BE2C (cell line): ENCODE data around the gene ARMC9.

Source experiments
- DNase-seq: peaks from one replicate; pipeline ENCODE4 v3.0.0-alpha.2; 2020
- H3K27me3 ChIP-seq: fragments of 250-450 bp; sonication (Bioruptor Pico); 2 replicates; pipeline ENCODE4 v1.5.1; 2020; ENCODE audit warnings: mild to moderate bottlenecking
- H3K36me3 ChIP-seq: fragments of 250-450 bp; sonication (Bioruptor Pico); 2 replicates; pipeline ENCODE4 v1.5.1; 2020; ENCODE audit warnings: mild to moderate bottlenecking
- H3K4me1 ChIP-seq: fragments of 250-450 bp; sonication (Bioruptor Pico); 2 replicates; pipeline ENCODE4 v1.5.1; 2020
- H3K4me3 ChIP-seq: 2 replicates; pipeline ENCODE4 v1.5.1; 2011; ENCODE audit warnings: low read depth, low read length
- H3K9me3 ChIP-seq: fragments of 250-450 bp; sonication (Bioruptor Pico); 2 replicates; pipeline ENCODE4 v1.5.1; 2020
- CTCF ChIP-seq: IDR thresholded peaks from 2 replicates; pipeline ENCODE4 v1.5.1; 2012; ENCODE audit warnings: mild to moderate bottlenecking, low read depth, low read length

Gene ARMC9

GRCh38 chr2:231339316-231339715, 140.9 kb downstream of the ARMC9 start:
- Histone ChIP-seq H3K9me3 (no peaks in the 10 kb centered on the region), H3K4me1 (peaks cover 4% of the 10 kb centered on the region; the same call in 1 of the 2 replicates), H3K27me3 (no peaks in the 10 kb centered on the region), H3K36me3 (no peaks in the 10 kb centered on the region), H3K4me3 (no peak overlapping the region)
- no peak for TF ChIP-seq CTCF
- DNase-seq = no peak

DNA sequence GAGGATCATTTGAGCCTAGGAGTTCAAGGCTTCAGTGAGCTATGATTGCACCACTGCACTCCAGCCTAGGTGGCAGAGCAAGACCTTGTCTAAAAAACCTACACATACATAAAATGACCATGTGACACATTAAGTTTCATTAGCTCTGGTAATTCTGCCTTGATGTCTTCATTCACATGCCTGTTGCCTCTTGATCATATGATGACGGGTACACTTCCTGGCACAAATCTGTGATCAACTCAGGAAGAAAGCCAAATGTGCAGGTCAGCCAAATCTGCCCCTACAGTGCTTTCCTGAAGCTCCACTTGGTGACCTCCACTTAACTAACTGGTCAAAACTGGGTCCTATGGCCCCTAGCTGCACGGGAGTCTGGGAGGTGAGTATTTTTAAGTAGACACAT, 142.7 kb downstream of the ARMC9 start:
- no peaks in the 10 kb centered on the region for H3K36me3 ChIP-seq
- H3K4me1 ChIP-seq = peaks cover 4% of the 10 kb centered on the region; the same call in 1 of the 2 replicates
- no peak for TF ChIP-seq CTCF
- no peak for DNase-seq
- H3K9me3 ChIP-seq = no peaks in the 10 kb centered on the region
- no peak overlapping the region for H3K4me3 ChIP-seq
- no peaks in the 10 kb centered on the region for H3K27me3 ChIP-seq

DNA sequence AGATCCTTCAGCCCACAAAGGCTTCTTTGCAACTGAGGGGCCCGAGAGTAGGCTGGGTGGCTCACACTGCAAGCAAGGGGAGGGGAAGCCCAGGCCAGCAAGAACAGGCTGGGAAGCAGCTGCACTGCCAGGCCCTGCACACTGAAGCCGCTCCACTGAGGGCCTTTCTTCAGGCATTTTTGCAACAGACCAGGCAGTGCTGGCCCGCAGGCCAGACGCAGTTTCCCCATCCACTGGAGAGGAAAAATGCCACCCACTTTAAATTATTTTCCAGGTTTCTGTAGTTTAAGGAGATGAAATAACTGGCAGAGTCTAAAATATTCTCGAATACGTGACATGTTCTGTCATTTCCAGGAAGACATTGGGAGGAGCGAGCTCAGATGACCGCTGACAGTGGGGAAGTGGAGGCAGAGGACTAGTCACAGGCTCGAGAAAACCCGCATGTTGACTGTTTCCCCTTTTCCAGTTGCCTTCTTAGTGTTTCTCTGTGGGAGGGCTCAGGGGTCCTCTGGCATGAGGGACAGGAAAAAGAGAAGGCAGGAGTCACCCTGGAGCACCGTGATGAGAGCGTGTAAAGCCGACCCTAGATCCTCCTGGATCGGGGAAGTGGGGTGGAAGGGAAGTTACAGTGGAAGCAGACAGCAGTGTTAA, 143.8 kb downstream of the ARMC9 start:
- no peak for DNase-seq
- Histone ChIP-seq H3K27me3 (no peaks in the 10 kb centered on the region), H3K9me3 (no peaks in the 10 kb centered on the region), H3K36me3 (no peaks in the 10 kb centered on the region), H3K4me3 (no peak overlapping the region), H3K4me1 (peaks cover 8% of the 10 kb centered on the region; the same call in 1 of the 2 replicates)
- no peak for TF ChIP-seq CTCF

DNA sequence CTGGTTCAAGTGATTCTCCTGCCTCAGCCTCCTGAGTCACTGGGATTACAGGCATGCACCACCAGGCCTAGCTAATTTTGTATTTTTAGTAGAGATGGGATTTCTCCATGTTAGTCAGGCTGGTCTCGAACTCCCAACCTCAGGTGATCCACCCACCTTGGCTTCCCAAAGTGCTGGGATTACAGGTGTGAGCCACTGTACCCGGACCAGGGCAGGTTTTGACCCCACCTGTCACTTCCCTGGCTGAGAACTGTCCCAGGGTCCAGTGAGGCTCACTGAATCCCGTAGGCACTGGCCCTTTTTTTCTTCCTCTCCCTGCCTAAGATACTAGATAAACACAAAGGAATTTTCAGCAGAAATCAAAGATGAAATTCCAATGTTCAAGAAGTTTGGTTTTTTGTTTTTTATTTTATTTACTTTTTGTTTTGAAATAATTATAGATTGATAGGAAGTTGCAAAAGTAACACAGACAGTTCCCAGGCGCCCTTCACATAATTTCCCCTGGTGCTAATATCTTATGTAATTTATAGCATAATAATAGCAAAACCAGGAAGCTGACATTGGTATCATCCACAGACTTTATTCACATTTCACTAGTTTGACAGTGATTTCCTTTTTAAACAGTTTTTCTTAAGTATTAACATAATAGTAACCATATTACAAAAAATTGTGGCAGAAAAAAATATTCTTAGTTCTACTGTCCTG, 144.7 kb downstream of the ARMC9 start:
- no peak for TF ChIP-seq CTCF
- H3K27me3 ChIP-seq = no peaks in the 10 kb centered on the region
- no peaks in the 10 kb centered on the region for H3K36me3 ChIP-seq
- no peak for DNase-seq
- no peaks in the 10 kb centered on the region for H3K9me3 ChIP-seq
- H3K4me3 ChIP-seq = no peak overlapping the region
- H3K4me1 ChIP-seq = peaks cover 15% of the 10 kb centered on the region

DNA sequence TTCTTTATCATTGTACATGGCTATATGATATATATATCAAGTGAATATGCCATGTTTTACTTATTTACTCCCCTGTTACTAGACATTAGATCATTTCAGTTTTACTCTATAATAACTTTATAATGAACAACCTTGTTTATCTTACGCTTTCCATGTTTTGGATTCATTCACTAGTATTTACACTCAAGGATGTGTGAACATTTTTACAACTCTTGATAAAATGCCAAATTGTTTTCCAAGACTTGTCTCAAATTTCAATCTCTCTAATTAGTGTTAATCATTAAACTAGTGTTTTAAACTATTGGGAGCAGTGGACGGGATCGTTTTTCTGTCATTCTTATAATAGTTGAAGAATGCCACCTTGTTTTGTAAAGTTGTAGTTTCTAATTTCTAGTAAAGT, 145.6 kb downstream of the ARMC9 start:
- H3K36me3 ChIP-seq = no peaks in the 10 kb centered on the region
- peaks cover 15% of the 10 kb centered on the region for H3K4me1 ChIP-seq

More for the DNA sequence above, 145.6 kb downstream of the ARMC9 start:
- no peak for DNase-seq
- no peak for TF ChIP-seq CTCF
- Histone ChIP-seq H3K9me3 (no peaks in the 10 kb centered on the region), H3K27me3 (no peaks in the 10 kb centered on the region), H3K4me3 (no peak overlapping the region)
